KG1 (cell line): ENCODE measurements around the gene CDYL2.
"Not testable (repeated sequence)": the region's sequence is repeated elsewhere in the genome, so short reads cannot be mapped to it uniquely, and the experiment has no call there.

ENCODE experiments used
- DNase-seq: peaks from one replicate; lab custom pipeline; 2025; lab: John Stamatoyannopoulos, UW

The CDYL2 gene

GRCh38 chr16:80804526-80805383 is at the start of gene CDYL2:
CDYL2 (minus strand) TSS chr16:80804598; CDS start chr16:80804173, 425 bp downstream.
- no peak for DNase-seq

- no peak for DNase-seq
These were observed 48.0 kb upstream of the CDYL2 start for GRCh38 chr16:80852261-80852872.

GRCh38 chr16:80851831-80852230 is 47.4 kb upstream of the CDYL2 start:
- DNase-seq: no peak

- no peak for DNase-seq
These were observed 46.4 kb upstream of the CDYL2 start for GRCh38 chr16:80850757-80851156.

- no peak for DNase-seq
These were observed 44.5 kb upstream of the CDYL2 start for GRCh38 chr16:80848862-80849261.

GRCh38 chr16:80846680-80847079 is 42.3 kb upstream of the CDYL2 start:
- DNase-seq: no peak

- no peak for DNase-seq
These were observed 41.9 kb upstream of the CDYL2 start for GRCh38 chr16:80846275-80846674.

- no peak for DNase-seq
These were observed 40.0 kb upstream of the CDYL2 start for GRCh38 chr16:80844395-80844794.

GRCh38 chr16:80841231-80841630 is 36.8 kb upstream of the CDYL2 start:
- no peak for DNase-seq

GRCh38 chr16:80837533-80838147 is 33.2 kb upstream of the CDYL2 start:
- no peak for DNase-seq

GRCh38 chr16:80836846-80837245 is 32.4 kb upstream of the CDYL2 start:
- no peak for DNase-seq

- DNase-seq: no peak
These were observed 31.8 kb upstream of the CDYL2 start for GRCh38 chr16:80836202-80836601.

- DNase-seq: no peak
These were observed 26.6 kb upstream of the CDYL2 start for GRCh38 chr16:80831039-80831438.

GRCh38 chr16:80828495-80828894 is 24.1 kb upstream of the CDYL2 start:
- DNase-seq: no peak

- DNase-seq: no peak
These were observed 22.6 kb upstream of the CDYL2 start for GRCh38 chr16:80827007-80827406.

- no peak for DNase-seq
These were observed 21.0 kb upstream of the CDYL2 start for GRCh38 chr16:80825365-80825758.

- DNase-seq: peak; percentile 59
These were observed 20.4 kb upstream of the CDYL2 start for GRCh38 chr16:80824623-80825364.

- no peak for DNase-seq
These were observed 15.6 kb upstream of the CDYL2 start for GRCh38 chr16:80819988-80820387.

- no peak for DNase-seq
These were observed 12.0 kb upstream of the CDYL2 start for GRCh38 chr16:80816356-80816755.

- DNase-seq: not testable (repeated sequence)
These were observed 10.9 kb upstream of the CDYL2 start for GRCh38 chr16:80815278-80815677.

GRCh38 chr16:80812593-80812992 is 8.2 kb upstream of the CDYL2 start:
- no peak for DNase-seq

GRCh38 chr16:80809366-80809765 is 5.0 kb upstream of the CDYL2 start:
- DNase-seq: no peak
